H1 (cell line): ENCODE measurements around the gene ALDH1A2. TPM values are rescaled to one million over a fixed set of nuclear protein-coding genes. Genes with fewer than 3 reads are reported as not detected.

Source experiments
- CBX8 ChIP-seq: fragments of 300-800, 300-1000 bp; sonication (generic); IDR thresholded peaks from 2 replicates; pipeline ENCODE4 v1.7.1; 2016; ENCODE audit warnings: low read depth, low read length, borderline replicate concordance
- EP300 ChIP-seq, 2 experiments: IDR thresholded peaks; 1 replicate in 1 of 2; 2 replicates in 1 of 2; pipeline ENCODE4 v1.6.1; 2011 to 2012; ENCODE audit warnings: low read depth in 2 of 2, low read length in 2 of 2, mild to moderate bottlenecking in 2 of 2, borderline replicate concordance in 1 of 2, inconsistent platforms in 1 of 2, moderate library complexity in 1 of 2
- MAX ChIP-seq: IDR thresholded peaks from 2 replicates; pipeline ENCODE4 v1.6.1; 2012; ENCODE audit warnings: inconsistent platforms
- PHF8 ChIP-seq: fragments of 200-600 bp; sonication (generic); conservative IDR thresholded peaks from 2 replicates; pipeline ENCODE4 v1.7.1; 2012; ENCODE audit warnings: low read depth, mild to moderate bottlenecking, inconsistent platforms, low read length, moderate library complexity
- RXRA ChIP-seq: IDR thresholded peaks from 2 replicates; pipeline ENCODE4 v1.6.1; 2011; ENCODE audit warnings: low read depth, mild to moderate bottlenecking, low read length, moderate library complexity; ENCODE audit not compliant: insufficient read depth
- SP4 ChIP-seq: IDR thresholded peaks from 2 replicates; pipeline ENCODE4 v1.6.1; 2012; ENCODE audit warnings: low read length, inconsistent platforms
- TEAD4 ChIP-seq: IDR thresholded peaks from 2 replicates; pipeline ENCODE4 v1.6.1; 2012; ENCODE audit warnings: low read depth, low read length, inconsistent platforms, mixed read lengths
- polyA plus RNA-seq, 7 experiments: library from polyadenylated mRNA; depleted of rRNA in 3 of 7; stranded (reverse) in 5 of 7; unstranded in 2 of 7; fragments of >200 nt in 5 of 7; fragments of 200-250 nt in 2 of 7; gene quantifications; 1 replicate in 5 of 7; 2 replicates in 1 of 7; 4 replicates in 1 of 7; pipeline versions ENCODE4 v1.2.1 to v1.2.3, GENCODE V29; 2011 to 2013; ENCODE audit warnings: missing spikeins in 2 of 7, mixed read lengths in 2 of 7
- total RNA-seq: library from RNA; stranded (reverse); fragmentation: NEBNext Ultra II Directional; extraction: Animal tissue kit (Norgen Biotek cat#: 25700); gene quantifications from 2 replicates; pipeline ENCODE4 v1.2.1, GENCODE V29; 2021

ALDH1A2 gene
- total and polyA plus RNA-seq, 2 of the 8 experiments (the other 6 are each of a cell fraction or from before 2014, with no cell fraction given), result 0.06 to 0.24 TPM

GRCh38 chr15:58066042-58066867 lies 744 bp upstream of the ALDH1A2 start (continued):
- TF ChIP-seq CBX8 (no peak), RXRA (no peak), EP300 (IDR thresholded peaks at IDR 0.05; ENCODE audit: borderline replicate concordance in 1 of 2, low read depth in 2 of 2, low read length in 2 of 2) (no peak), SP4 (no peak), TEAD4 (no peak), MAX (no peak), PHF8 (no peak)
